Endodermal cell (in vitro differentiated cells): ENCODE data around the gene SUOX. TPM values are rescaled to one million over a fixed set of nuclear protein-coding genes. Genes with fewer than 3 reads are reported as not detected.
A peak's percentile ranks its signal among the peaks of the same experiment; 100 is the strongest.

Experiments
- DNase-seq: peaks from one replicate; pipeline ENCODE4 v3.0.0-alpha.2; 2017
- H3K27ac ChIP-seq: 2 replicates; pipeline ENCODE4 v1.5.1; 2013; ENCODE audit warnings: mild to moderate bottlenecking, low read depth, low read length, moderate library complexity
- H3K27me3 ChIP-seq: 2 replicates; pipeline ENCODE4 v1.6.1; 2013; ENCODE audit warnings: mild to moderate bottlenecking, low read length, moderate library complexity; ENCODE audit not compliant: insufficient read depth, control insufficient read depth, poor library complexity, severe bottlenecking
- H3K36me3 ChIP-seq: 2 replicates; pipeline ENCODE4 v1.7.0; 2013; ENCODE audit warnings: mild to moderate bottlenecking, low read length, moderate library complexity; ENCODE audit not compliant: control insufficient read depth, insufficient read depth
- H3K4me1 ChIP-seq: one replicate; pipeline ENCODE4 v1.7.0; 2013; ENCODE audit warnings: low read length; ENCODE audit not compliant: control insufficient read depth, insufficient read depth
- H3K4me3 ChIP-seq: 2 replicates; pipeline ENCODE4 v1.5.1; 2013; ENCODE audit warnings: mild to moderate bottlenecking, low read length, moderate library complexity
- H3K9ac ChIP-seq: 2 replicates; pipeline ENCODE4 v1.6.1; 2013; ENCODE audit warnings: mild to moderate bottlenecking, low read length, moderate library complexity; ENCODE audit not compliant: poor library complexity, severe bottlenecking; ENCODE audit errors: extremely low read depth
- H3K9me3 ChIP-seq: 2 replicates; pipeline ENCODE4 v1.6.1; 2013; ENCODE audit warnings: mild to moderate bottlenecking, low read length, moderate library complexity; ENCODE audit not compliant: control insufficient read depth
- H3K27ac Mint-ChIP-seq: 2 replicates; pipeline ENCODE4 v1.8.0; 2020; ENCODE audit warnings: mixed read lengths
- H3K27me3 Mint-ChIP-seq: 2 replicates; pipeline ENCODE4 v1.8.0; 2021; ENCODE audit warnings: mild to moderate bottlenecking, mixed read lengths; ENCODE audit not compliant: insufficient read depth
- H3K36me3 Mint-ChIP-seq: 2 replicates; pipeline ENCODE4 v1.8.0; 2020; ENCODE audit warnings: low read depth, mixed read lengths
- H3K4me1 Mint-ChIP-seq: 2 replicates; pipeline ENCODE4 v1.8.0; 2020; ENCODE audit warnings: mixed read lengths
- H3K4me3 Mint-ChIP-seq: 2 replicates; pipeline ENCODE4 v1.8.0; 2020; ENCODE audit warnings: mild to moderate bottlenecking, moderate library complexity, mixed read lengths
- H3K9me3 Mint-ChIP-seq: 2 replicates; pipeline ENCODE4 v1.8.0; 2020; ENCODE audit warnings: mild to moderate bottlenecking, mixed read lengths
- WGBS, 2 experiments: methylation state at CpG; one replicate each; pipeline versions ENCODE4 v1.1.5 to v1.1.7; 2013; ENCODE audit warnings: missing lambda C conversion rate in 2 of 2, mixed read lengths in 1 of 2; ENCODE audit not compliant: insufficient coverage in 1 of 2, insufficient read length in 1 of 2; 5-methylcytosine and 5-hydroxymethylcytosine counted together
- total RNA-seq, 2 donors: library from RNA; stranded (reverse); fragmentation: NEBNext Ultra II Directional in 1 of 2; extraction: Animal tissue kit (Norgen Biotek cat#: 25700) in 1 of 2; gene quantifications; 2 replicates in 1 of 2; 3 replicates in 1 of 2; pipeline ENCODE4 v1.2.1, GENCODE V29; 2021
- TF ChIP-seq, protein P1 (sequence below): fragments of 200-600 bp; sonication (generic); conservative IDR thresholded peaks from 2 replicates; pipeline ENCODE4 v1.5.0; 2021; ENCODE audit warnings: antibody characterized with exemption, mild to moderate bottlenecking

The SUOX gene
- total RNA-seq, 2 donors from 2014 or later = 23.2 to 27.5 TPM

DNA sequence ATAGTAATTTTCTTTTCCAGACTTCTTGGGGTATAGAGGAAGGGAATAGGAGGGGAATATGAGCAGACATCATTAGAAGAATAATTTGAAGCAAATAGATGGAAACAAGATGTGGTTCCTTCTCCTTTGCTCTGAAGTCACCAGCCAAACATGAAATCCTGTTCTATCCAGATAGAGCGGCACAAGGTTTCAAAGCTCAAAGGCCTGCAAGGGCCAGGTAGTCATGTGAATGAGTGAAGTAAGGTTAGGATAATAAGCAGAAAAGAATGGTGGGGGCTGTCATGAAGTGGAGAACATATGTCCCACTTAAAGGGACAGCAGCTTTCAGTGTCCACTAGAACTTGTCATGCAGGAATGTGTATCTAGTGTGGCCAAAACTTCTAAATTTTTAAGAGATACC is 21.3 kb downstream of the SUOX start:
- 95% methylated on average over 1 of the region's 1 CpG; no CpG with 5 or more reads in 1 of the 2 experiments for WGBS, 2 experiments

DNA sequence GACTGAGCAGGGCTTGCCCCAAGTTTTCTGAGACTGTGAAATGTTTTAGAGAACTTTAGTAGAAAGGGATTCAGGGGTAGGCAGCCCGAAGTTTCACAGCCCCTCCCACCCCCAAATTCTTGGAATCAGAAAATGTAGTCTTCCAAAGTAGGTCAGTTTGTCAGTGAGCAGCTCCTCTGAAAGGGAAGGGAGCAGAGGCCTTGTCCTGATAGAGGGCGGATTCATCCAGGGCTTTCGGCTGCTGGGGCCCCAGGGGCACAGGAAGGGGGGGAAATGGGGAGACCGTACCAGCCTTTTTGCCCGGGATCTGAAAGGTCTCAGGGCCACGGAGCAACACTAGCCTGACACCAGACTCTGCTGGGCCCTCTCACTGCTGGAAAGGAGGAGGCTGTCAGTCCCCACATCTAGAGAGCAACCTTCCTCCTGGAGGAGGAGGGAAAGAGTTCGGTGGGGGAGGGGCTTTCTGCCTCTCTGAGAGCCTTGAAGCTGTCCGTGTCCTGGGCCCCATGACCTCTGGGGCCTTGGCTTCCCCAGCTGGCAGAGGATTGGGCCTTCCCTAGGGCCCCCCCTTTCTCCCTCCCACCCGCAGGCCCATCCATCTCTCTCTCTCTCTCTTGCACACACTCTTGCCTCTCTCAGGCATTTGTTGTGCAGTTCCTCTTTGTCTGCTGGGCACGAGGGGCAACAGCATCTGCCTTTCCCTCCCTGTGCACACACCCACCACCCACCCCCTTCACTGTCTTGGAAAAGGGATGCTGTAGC is 23.5 kb downstream of the SUOX start, which contains the start of gene IKZF4:
TSS of gene IKZF4 (plus strand) at position 621 of the 762 bp plus-strand sequence. CDS start 451 bp downstream, outside the sequence.
- Mint-ChIP-seq H3K36me3 (peaks cover 17% of the 10 kb centered on the region), H3K4me3 (peak within 1 kb of the TSS; percentile 61), H3K9me3 (no peaks in the 10 kb centered on the region), H3K27ac (peak within 1 kb of the TSS; percentile 95), H3K27me3 (no peaks in the 10 kb centered on the region), H3K4me1 (peaks cover 22% of the 10 kb centered on the region)
- Histone ChIP-seq H3K4me3 (peak within 1 kb of the TSS; percentile 66), H3K9me3 (no peaks in the 10 kb centered on the region), H3K4me1 (peaks cover 5% of the 10 kb centered on the region), H3K9ac (peak within 1 kb of the TSS; percentile 25), H3K36me3 (peaks cover 12% of the 10 kb centered on the region), H3K27me3 (no peaks in the 10 kb centered on the region), H3K27ac (peak within 1 kb of the TSS; percentile 98)
- WGBS, 2 experiments = 13 to 23% methylated on average over 4 to 9 of the region's 10 CpGs
- peak; percentile 92 for DNase-seq
- TF ChIP-seq, protein P1, sequence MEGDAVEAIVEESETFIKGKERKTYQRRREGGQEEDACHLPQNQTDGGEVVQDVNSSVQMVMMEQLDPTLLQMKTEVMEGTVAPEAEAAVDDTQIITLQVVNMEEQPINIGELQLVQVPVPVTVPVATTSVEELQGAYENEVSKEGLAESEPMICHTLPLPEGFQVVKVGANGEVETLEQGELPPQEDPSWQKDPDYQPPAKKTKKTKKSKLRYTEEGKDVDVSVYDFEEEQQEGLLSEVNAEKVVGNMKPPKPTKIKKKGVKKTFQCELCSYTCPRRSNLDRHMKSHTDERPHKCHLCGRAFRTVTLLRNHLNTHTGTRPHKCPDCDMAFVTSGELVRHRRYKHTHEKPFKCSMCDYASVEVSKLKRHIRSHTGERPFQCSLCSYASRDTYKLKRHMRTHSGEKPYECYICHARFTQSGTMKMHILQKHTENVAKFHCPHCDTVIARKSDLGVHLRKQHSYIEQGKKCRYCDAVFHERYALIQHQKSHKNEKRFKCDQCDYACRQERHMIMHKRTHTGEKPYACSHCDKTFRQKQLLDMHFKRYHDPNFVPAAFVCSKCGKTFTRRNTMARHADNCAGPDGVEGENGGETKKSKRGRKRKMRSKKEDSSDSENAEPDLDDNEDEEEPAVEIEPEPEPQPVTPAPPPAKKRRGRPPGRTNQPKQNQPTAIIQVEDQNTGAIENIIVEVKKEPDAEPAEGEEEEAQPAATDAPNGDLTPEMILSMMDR = no peak

More for the DNA sequence above, 21.3 kb downstream of the SUOX start:
- Histone ChIP-seq H3K27me3 (no peaks in the 10 kb centered on the region), H3K4me1 (peaks cover 5% of the 10 kb centered on the region), H3K36me3 (peaks cover 4% of the 10 kb centered on the region), H3K4me3 (no peak overlapping the region), H3K27ac (no peak overlapping the region), H3K9me3 (no peaks in the 10 kb centered on the region), H3K9ac (no peak overlapping the region)
- Mint-ChIP-seq H3K4me1 (peaks cover 24% of the 10 kb centered on the region), H3K27me3 (no peaks in the 10 kb centered on the region), H3K27ac (no peak overlapping the region), H3K36me3 (peaks cover 15% of the 10 kb centered on the region), H3K4me3 (no peak overlapping the region), H3K9me3 (no peaks in the 10 kb centered on the region)
- TF ChIP-seq, protein P1 = no peak
- no peak for DNase-seq

- TF ChIP-seq, protein P1 = no peak
- H3K9ac ChIP-seq = no peak overlapping the region
- Mint-ChIP-seq H3K9me3 (no peaks in the 10 kb centered on the region), H3K4me1 (peaks cover 22% of the 10 kb centered on the region), H3K27me3 (no peaks in the 10 kb centered on the region), H3K27ac (no peak overlapping the region), H3K4me3 (peak overlapping the region; percentile 61), H3K36me3 (peaks cover 20% of the 10 kb centered on the region)
- H3K27ac ChIP-seq = peak overlapping the region; percentile 98
- H3K27me3 ChIP-seq = no peaks in the 10 kb centered on the region
- H3K9me3 ChIP-seq = no peaks in the 10 kb centered on the region
- peak overlapping the region; percentile 66 for H3K4me3 ChIP-seq
- peaks cover 12% of the 10 kb centered on the region for H3K36me3 ChIP-seq
- no peak for DNase-seq
- peaks cover 5% of the 10 kb centered on the region for H3K4me1 ChIP-seq
- whole genome bisulfite sequencing, 2 experiments = 60% methylated on average over 2 of the region's 2 CpGs; no CpG with 5 or more reads in 1 of the 2 experiments
These were observed 24.9 kb downstream of the SUOX start for GRCh38 chr12:56021889-56022497.
